ENCODE data around the gene FRAT2.

DNA sequence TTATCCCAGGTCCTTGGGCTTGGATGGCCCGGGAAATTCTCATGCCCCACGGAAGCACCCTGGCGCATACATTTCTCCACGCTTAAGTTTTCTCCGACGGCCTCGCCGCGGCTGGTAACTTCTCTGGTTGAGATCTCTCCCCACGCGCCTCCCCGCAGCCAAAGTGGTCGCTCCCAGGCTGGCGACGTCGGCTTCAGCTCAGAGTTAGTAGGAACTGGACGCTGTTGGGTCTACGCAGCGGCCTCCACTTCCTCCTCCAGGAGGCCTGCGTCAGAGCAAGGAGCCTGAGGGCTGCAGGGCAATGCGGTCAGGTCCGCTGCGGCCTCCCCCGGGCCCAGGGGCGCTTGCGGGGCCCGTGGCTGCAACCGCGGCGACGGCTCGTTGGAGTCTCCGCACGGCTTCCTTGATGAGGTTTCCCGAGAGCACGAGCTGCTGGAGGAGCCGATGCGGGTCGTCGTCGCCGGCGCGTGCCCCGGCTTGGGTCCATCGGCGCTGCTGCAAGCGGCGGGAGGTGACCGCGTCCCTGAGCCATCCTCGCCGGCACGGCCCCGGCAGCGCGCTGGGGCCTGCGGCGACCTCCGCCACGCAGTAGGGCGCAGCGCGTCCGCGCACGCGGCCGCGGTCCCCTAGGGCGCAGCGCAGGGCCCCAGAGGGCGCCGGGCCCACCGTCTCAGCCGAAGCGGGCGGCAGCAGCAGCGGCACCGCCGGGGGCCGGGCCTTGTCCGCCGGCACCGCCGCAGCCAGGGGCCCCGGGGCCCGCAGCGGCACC, 744 bp downstream of the FRAT2 start:
- no peak for TF ChIP-seq CTCF (IDR thresholded peaks at IDR 0.05)
- no peak for TF ChIP-seq POLR2A (IDR thresholded peaks at IDR 0.05)
- TF ChIP-seq POLR2AphosphoS5 (IDR thresholded peaks at IDR 0.05), result no peak

Measured in breast epithelium (tissue), 3 donors.